Cardiac fibroblast (primary cell): ENCODE measurements around the gene NUDT16L1.

ENCODE experiments used
- DNase-seq, 2 donors: peaks; one replicate each; pipeline versions ENCODE4 v3.0.0 to v3.0.0-alpha.2; 2010; ENCODE audit warnings: low read depth in 2 of 2
- H3K4me3 ChIP-seq, 2 donors: replicated peaks in 1 of 2; 1 replicate in 1 of 2; 2 replicates in 1 of 2; pipeline ENCODE4 v1.5.1; 2011; ENCODE audit warnings: low read depth in 2 of 2, low read length in 2 of 2, mild to moderate bottlenecking in 2 of 2, moderate library complexity in 1 of 2
- TF ChIP-seq, protein P1 (sequence below): IDR thresholded peaks from one replicate; pipeline ENCODE4 v1.5.1; 2011; ENCODE audit warnings: low read depth, mild to moderate bottlenecking, low read length, inconsistent platforms

Gene NUDT16L1

GRCh38 chr16:4691666-4692412 lies 1.5 kb upstream of the NUDT16L1 start:
- no peak overlapping the region for H3K4me3 ChIP-seq
- TF ChIP-seq, protein P1, sequence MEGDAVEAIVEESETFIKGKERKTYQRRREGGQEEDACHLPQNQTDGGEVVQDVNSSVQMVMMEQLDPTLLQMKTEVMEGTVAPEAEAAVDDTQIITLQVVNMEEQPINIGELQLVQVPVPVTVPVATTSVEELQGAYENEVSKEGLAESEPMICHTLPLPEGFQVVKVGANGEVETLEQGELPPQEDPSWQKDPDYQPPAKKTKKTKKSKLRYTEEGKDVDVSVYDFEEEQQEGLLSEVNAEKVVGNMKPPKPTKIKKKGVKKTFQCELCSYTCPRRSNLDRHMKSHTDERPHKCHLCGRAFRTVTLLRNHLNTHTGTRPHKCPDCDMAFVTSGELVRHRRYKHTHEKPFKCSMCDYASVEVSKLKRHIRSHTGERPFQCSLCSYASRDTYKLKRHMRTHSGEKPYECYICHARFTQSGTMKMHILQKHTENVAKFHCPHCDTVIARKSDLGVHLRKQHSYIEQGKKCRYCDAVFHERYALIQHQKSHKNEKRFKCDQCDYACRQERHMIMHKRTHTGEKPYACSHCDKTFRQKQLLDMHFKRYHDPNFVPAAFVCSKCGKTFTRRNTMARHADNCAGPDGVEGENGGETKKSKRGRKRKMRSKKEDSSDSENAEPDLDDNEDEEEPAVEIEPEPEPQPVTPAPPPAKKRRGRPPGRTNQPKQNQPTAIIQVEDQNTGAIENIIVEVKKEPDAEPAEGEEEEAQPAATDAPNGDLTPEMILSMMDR = no peak
- DNase-seq = no peak

- peak overlapping the region; percentile 52 to 71 for H3K4me3 ChIP-seq
- no peak for DNase-seq
- TF ChIP-seq, protein P1 = no peak
Measured at GRCh38 chr16:4692460-4693295, 684 bp upstream of the NUDT16L1 start.

DNA sequence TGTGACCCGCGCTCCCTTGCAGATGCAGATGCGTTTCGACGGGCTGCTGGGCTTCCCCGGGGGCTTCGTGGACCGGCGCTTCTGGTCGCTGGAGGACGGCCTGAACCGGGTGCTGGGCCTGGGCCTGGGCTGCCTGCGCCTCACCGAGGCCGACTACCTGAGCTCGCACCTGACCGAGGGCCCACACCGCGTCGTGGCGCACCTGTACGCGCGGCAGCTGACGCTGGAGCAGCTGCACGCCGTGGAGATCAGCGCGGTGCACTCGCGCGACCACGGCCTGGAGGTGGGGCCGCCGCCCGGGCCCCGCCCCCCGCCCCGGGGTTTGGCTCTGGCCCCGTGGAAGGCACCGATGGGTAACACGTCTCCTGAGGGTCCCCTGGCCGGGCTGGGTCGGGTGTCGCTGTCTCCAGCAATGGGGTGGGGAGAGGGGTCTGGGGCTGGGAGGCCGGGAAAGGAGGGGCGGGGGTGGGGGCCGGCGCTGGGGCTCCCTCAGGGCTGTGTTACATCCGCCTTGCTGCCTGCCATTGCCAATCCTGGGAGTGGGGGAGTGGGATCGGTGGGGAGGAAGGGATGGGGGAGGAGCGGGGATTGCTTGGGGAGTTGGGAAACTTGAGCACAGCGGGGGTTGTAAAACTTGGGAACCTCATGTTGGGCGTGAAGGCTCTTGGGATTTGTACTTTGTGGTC lies 737 bp downstream of the NUDT16L1 start:
- TF ChIP-seq, protein P1 = no peak
- H3K4me3 ChIP-seq = peak overlapping the region; percentile 88 to 94
- DNase-seq = peak; percentile 36 to 63

GRCh38 chr16:4694642-4695451 lies 1.5 kb downstream of the NUDT16L1 start:
- DNase-seq = no peak
- peak overlapping the region; percentile 88 to 94 for H3K4me3 ChIP-seq
- TF ChIP-seq, protein P1 = no peak

GRCh38 chr16:4695473-4696171 lies 2.3 kb downstream of the NUDT16L1 start:
- no peak for DNase-seq
- H3K4me3 ChIP-seq = no peak overlapping the region
- TF ChIP-seq, protein P1 = no peak
